Ishikawa (cell line): ENCODE results near the gene LFNG.

Experiments used
- CEBPB ChIP-seq: IDR thresholded peaks from 2 replicates; pipeline ENCODE4 v1.6.1; 2012
- CREB1 ChIP-seq: IDR thresholded peaks from 2 replicates; pipeline ENCODE4 v1.6.1; 2012; ENCODE audit warnings: low read depth
- EGR1 ChIP-seq: IDR thresholded peaks from 2 replicates; pipeline ENCODE4 v1.6.1; 2012
- EP300 ChIP-seq: IDR thresholded peaks from 2 replicates; pipeline ENCODE4 v1.6.1; 2012; ENCODE audit warnings: borderline replicate concordance
- FOXM1 ChIP-seq: IDR thresholded peaks from 2 replicates; pipeline ENCODE4 v1.6.1; 2012; ENCODE audit warnings: low read depth, borderline replicate concordance
- MAX ChIP-seq: IDR thresholded peaks from 2 replicates; pipeline ENCODE4 v1.6.1; 2012
- NFIC ChIP-seq: IDR thresholded peaks from 2 replicates; pipeline ENCODE4 v1.6.1; 2012
- RAD21 ChIP-seq: IDR thresholded peaks from 2 replicates; pipeline ENCODE4 v1.6.1; 2012; ENCODE audit warnings: low read depth
- REST ChIP-seq: IDR thresholded peaks from 2 replicates; pipeline ENCODE4 v1.6.1; 2012; ENCODE audit warnings: low read depth, mild to moderate bottlenecking
- TAF1 ChIP-seq: IDR thresholded peaks from 2 replicates; pipeline ENCODE4 v1.6.1; 2012; ENCODE audit warnings: low read depth, mild to moderate bottlenecking
- TCF12 ChIP-seq: IDR thresholded peaks from 2 replicates; pipeline ENCODE4 v1.6.1; 2012; ENCODE audit warnings: low read depth
- TEAD4 ChIP-seq: IDR thresholded peaks from 2 replicates; pipeline ENCODE4 v1.6.1; 2012
- USF1 ChIP-seq: IDR thresholded peaks from 2 replicates; pipeline ENCODE4 v1.6.1; 2012
- YY1 ChIP-seq: IDR thresholded peaks from 2 replicates; pipeline ENCODE4 v1.6.1; 2012; ENCODE audit warnings: low read depth
- ZBTB7A ChIP-seq: IDR thresholded peaks from 2 replicates; pipeline ENCODE4 v1.6.1; 2012; ENCODE audit warnings: low read depth

LFNG gene

GRCh38 chr7:2492038-2492437 is 27.5 kb upstream of the LFNG start:
- TF ChIP-seq CREB1 (no peak), NFIC (no peak), TAF1 (no peak), TCF12 (no peak)

- no peak for TF ChIP-seq CEBPB
- no peak for TF ChIP-seq ZBTB7A
- no peak for TF ChIP-seq YY1
- no peak for TF ChIP-seq USF1
- no peak for TF ChIP-seq MAX
- no peak for TF ChIP-seq FOXM1
- TF ChIP-seq TEAD4, result no peak
- no peak for TF ChIP-seq REST
- no peak for TF ChIP-seq CREB1
- TF ChIP-seq RAD21, result no peak
These were observed 26.1 kb upstream of the LFNG start for GRCh38 chr7:2493205-2494164.

- TF ChIP-seq TEAD4 (no peak), REST (no peak), TCF12 (no peak), USF1 (no peak), NFIC (no peak), FOXM1 (no peak), ZBTB7A (no peak), EGR1 (no peak), CREB1 (no peak), EP300 (no peak), TAF1 (no peak), MAX (no peak), YY1 (no peak), RAD21 (no peak), CEBPB (no peak)
These were observed 25.1 kb upstream of the LFNG start for GRCh38 chr7:2494191-2495130.

GRCh38 chr7:2495418-2496299 is 23.9 kb upstream of the LFNG start:
- TF ChIP-seq RAD21, result no peak
- no peak for TF ChIP-seq YY1
- no peak for TF ChIP-seq REST
- no peak for TF ChIP-seq EGR1
- TF ChIP-seq TAF1, result no peak
- no peak for TF ChIP-seq EP300
- no peak for TF ChIP-seq MAX
- no peak for TF ChIP-seq NFIC
- TF ChIP-seq CREB1, result no peak
- no peak for TF ChIP-seq USF1
- TF ChIP-seq TCF12, result no peak
- no peak for TF ChIP-seq FOXM1
- no peak for TF ChIP-seq TEAD4
- TF ChIP-seq CEBPB, result no peak
- TF ChIP-seq ZBTB7A, result no peak
